ENCODE measurements around the gene PIGU. TPM values are rescaled to one million over a fixed set of nuclear protein-coding genes. Genes with fewer than 3 reads are reported as not detected.
"Not testable (repeated sequence)": the region's sequence is repeated elsewhere in the genome, so short reads cannot be mapped to it uniquely, and the experiment has no call there.

PIGU gene
- polyA plus RNA-seq, 1 of the 3 experiments (the other 2 are of a cell fraction), result 40.3 TPM

DNA sequence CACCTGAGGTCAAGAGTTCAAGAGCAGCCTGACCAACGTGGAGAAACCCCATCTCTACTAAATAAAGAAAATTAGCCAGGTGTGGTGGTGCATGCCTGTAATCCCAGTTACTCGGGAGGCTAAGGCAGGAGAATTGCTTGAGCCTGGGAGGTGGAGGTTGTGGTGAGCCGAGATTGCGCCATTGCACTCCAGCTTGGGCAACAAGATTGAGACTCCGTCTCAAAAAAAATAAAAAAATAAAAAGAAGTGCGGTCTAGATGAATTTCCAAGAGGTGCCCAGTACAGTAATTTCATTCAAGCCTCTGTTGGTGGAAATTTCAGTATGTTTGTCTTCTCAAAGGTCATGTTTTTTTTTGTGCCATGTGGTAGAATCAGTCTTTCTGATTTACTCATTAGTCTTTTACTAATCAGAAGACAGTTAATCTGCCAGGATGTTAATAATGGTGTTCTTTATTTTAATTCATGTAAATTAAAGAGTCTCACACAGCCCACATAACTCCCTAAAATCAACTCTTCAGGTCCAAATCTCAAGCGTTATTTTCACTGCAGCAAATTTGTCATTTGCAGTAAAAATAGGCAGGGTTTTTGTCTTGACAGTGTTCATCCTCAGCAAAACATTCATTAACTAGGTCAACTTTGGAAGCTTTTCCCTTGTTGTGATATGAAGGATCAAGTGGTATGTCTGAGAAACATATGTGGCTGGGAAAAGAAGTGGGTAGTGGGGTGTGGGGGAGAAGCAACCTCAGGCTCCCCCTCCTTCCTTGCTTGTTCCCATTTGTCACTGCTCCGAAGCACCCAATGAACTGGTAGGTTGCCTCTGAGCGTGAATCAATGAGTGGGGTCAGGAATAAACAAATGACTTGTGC is 40.6 kb upstream of the PIGU start:
- no peaks in the 10 kb centered on the region for H3K9me3 ChIP-seq
- ChIA-PET POLR2A (no interaction called here), CTCF (interaction anchor here (2.4 kb wide), 1 partner anchor 52 kb away, joined by 9 read pairs; no protein-coding TSS in a partner anchor)
- no peak overlapping the region for H2AFZ ChIP-seq (ENCODE audit: low read depth)
- no peak overlapping the region for H3K4me2 ChIP-seq
- 98% methylated on average over 9 of the region's 9 CpGs for WGBS (ENCODE audit: low lambda C conversion rate)
- TF ChIP-seq SMC3 (IDR thresholded peaks at IDR 0.05; ENCODE audit: low read depth, low read length) (no peak), GATA2 (CRISPR knock-in tag; IDR thresholded peaks at IDR 0.05) (no peak), JUND (IDR thresholded peaks at IDR 0.05) (no peak), TCF12 (IDR thresholded peaks at IDR 0.05) (no peak)
- H4K20me1 ChIP-seq (ENCODE audit: insufficient read depth), result peaks cover 18% of the 10 kb centered on the region
- no peak for DNase-seq
- no peak overlapping the region for H3K4me3 ChIP-seq (ENCODE audit: low read depth in 2 of 2, low read length in 1 of 2)
- H3K36me3 ChIP-seq (replicated peaks in 1 of 2; ENCODE audit: control insufficient read depth in 1 of 2, insufficient read depth in 2 of 2, low read length in 1 of 2), result peaks cover 18 to 33% of the 10 kb centered on the region in 2 experiments
- no peaks in the 10 kb centered on the region for H3K9me2 ChIP-seq
- peaks cover 24% of the 10 kb centered on the region for H3F3A ChIP-seq (replicated peaks; ENCODE audit: insufficient read depth)
- no peaks in the 10 kb centered on the region for H3K27me3 ChIP-seq (ENCODE audit: insufficient read depth)
- no peak overlapping the region for H3K9ac ChIP-seq
- no peak overlapping the region for H3K27ac ChIP-seq (ENCODE audit: low read depth in 2 of 2, low read length in 1 of 2)
- peaks cover 10 to 15% of the 10 kb centered on the region in 2 experiments; a peak in 3 of 4 replicates for H3K4me1 ChIP-seq (ENCODE audit: control insufficient read depth in 1 of 2, insufficient read depth in 2 of 2, low read depth in 1 of 2, low read length in 1 of 2)
- no peaks in the 10 kb centered on the region for H3K79me2 ChIP-seq (ENCODE audit: insufficient read depth)

DNA sequence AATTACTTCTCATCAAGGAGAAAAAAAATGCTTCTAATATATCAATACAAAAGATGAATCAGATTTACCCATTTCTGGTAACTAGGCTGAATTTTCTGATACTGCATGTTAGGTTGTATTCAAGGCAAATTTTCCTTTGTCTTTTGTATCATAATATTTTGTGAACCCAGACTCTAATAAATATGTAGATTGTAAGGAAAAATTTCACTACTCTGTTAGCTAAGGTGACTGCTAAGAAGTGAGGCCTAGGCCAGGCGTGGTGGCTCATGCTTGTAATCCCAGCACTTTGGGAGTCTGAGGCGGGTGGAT is 40.0 kb upstream of the PIGU start:
- Histone ChIP-seq H3K79me2 (ENCODE audit: insufficient read depth) (no peaks in the 10 kb centered on the region), H2AFZ (ENCODE audit: low read depth) (no peak overlapping the region), H3K27ac (ENCODE audit: low read depth in 2 of 2, low read length in 1 of 2) (no peak overlapping the region), H4K20me1 (ENCODE audit: insufficient read depth) (peaks cover 20% of the 10 kb centered on the region), H3K9me3 (no peaks in the 10 kb centered on the region), H3K4me3 (ENCODE audit: low read depth in 2 of 2, low read length in 1 of 2) (no peak overlapping the region), H3K9ac (no peak overlapping the region), H3K4me1 (ENCODE audit: control insufficient read depth in 1 of 2, insufficient read depth in 2 of 2, low read depth in 1 of 2, low read length in 1 of 2) (peaks cover 10 to 16% of the 10 kb centered on the region in 2 experiments; a peak in 3 of 4 replicates), H3K9me2 (no peaks in the 10 kb centered on the region), H3K27me3 (ENCODE audit: insufficient read depth) (no peaks in the 10 kb centered on the region), H3K4me2 (no peak overlapping the region), H3K36me3 (replicated peaks in 1 of 2; ENCODE audit: control insufficient read depth in 1 of 2, insufficient read depth in 2 of 2, low read length in 1 of 2) (peaks cover 24 to 33% of the 10 kb centered on the region in 2 experiments), H3F3A (replicated peaks; ENCODE audit: insufficient read depth) (peaks cover 24% of the 10 kb centered on the region)
- ChIA-PET POLR2A (no interaction called here), CTCF (interaction anchor here (2.4 kb wide), 1 partner anchor 53 kb away, joined by 9 read pairs; no protein-coding TSS in a partner anchor)
- TF ChIP-seq FOSL2 (IDR thresholded peaks at IDR 0.05; ENCODE audit: borderline replicate concordance, low read depth), result no peak
- DNase-seq, result no peak
- 93% methylated on average over 2 of the region's 2 CpGs for WGBS (ENCODE audit: low lambda C conversion rate)

DNA sequence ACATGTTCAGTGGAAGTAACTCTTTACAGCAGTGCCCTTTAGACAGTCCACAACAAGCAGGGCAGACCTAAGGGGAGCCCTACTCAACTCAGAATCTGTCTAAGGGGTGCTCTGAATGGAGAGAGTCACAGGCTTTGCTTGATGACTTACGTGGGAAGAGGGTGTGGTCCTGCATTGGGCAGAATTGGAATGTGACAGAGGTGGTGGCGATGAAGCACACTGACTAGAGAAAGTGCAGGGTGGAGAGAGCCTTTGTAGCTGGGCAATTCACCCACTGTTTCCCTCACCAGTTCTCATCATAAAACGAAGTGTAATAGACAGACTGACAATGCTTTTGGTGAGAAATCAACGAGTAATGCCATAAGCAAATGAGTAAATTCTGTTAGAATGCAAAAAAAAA is 38.5 kb upstream of the PIGU start:
- no peaks in the 10 kb centered on the region for H3K9me3 ChIP-seq
- TF ChIP-seq FOSL2 (IDR thresholded peaks at IDR 0.05; ENCODE audit: borderline replicate concordance, low read depth) (no peak), CHD2 (IDR thresholded peaks at IDR 0.05; ENCODE audit: low read length, partially characterized antibody) (no peak), FOXM1 (IDR thresholded peaks at IDR 0.05; ENCODE audit: low read depth) (no peak), MXI1 (IDR thresholded peaks at IDR 0.05; ENCODE audit: low read depth, low read length) (no peak)
- TF ChIP-seq, protein P1, sequence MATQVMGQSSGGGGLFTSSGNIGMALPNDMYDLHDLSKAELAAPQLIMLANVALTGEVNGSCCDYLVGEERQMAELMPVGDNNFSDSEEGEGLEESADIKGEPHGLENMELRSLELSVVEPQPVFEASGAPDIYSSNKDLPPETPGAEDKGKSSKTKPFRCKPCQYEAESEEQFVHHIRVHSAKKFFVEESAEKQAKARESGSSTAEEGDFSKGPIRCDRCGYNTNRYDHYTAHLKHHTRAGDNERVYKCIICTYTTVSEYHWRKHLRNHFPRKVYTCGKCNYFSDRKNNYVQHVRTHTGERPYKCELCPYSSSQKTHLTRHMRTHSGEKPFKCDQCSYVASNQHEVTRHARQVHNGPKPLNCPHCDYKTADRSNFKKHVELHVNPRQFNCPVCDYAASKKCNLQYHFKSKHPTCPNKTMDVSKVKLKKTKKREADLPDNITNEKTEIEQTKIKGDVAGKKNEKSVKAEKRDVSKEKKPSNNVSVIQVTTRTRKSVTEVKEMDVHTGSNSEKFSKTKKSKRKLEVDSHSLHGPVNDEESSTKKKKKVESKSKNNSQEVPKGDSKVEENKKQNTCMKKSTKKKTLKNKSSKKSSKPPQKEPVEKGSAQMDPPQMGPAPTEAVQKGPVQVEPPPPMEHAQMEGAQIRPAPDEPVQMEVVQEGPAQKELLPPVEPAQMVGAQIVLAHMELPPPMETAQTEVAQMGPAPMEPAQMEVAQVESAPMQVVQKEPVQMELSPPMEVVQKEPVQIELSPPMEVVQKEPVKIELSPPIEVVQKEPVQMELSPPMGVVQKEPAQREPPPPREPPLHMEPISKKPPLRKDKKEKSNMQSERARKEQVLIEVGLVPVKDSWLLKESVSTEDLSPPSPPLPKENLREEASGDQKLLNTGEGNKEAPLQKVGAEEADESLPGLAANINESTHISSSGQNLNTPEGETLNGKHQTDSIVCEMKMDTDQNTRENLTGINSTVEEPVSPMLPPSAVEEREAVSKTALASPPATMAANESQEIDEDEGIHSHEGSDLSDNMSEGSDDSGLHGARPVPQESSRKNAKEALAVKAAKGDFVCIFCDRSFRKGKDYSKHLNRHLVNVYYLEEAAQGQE (IDR thresholded peaks at IDR 0.05; ENCODE audit: low read depth, low read length), result no peak
- TF ChIP-seq, protein P2, sequence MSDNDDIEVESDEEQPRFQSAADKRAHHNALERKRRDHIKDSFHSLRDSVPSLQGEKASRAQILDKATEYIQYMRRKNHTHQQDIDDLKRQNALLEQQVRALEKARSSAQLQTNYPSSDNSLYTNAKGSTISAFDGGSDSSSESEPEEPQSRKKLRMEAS (IDR thresholded peaks at IDR 0.05; ENCODE audit: low read depth), result no peak
- no peak overlapping the region for H3K4me2 ChIP-seq
- no peak overlapping the region for H3K4me3 ChIP-seq (ENCODE audit: low read depth in 2 of 2, low read length in 1 of 2)
- CTCF ChIA-PET, result interaction anchor here (1.2 to 2.4 kb wide), 2 partner anchors 54 to 403 kb away, joined by 3 to 9 read pairs; no protein-coding TSS in a partner anchor
- no peak overlapping the region for H3K9ac ChIP-seq
- peaks cover 35% of the 10 kb centered on the region for H4K20me1 ChIP-seq (ENCODE audit: insufficient read depth)
- no peak for DNase-seq
- POLR2A ChIA-PET, result no interaction called here
- peaks cover 20 to 23% of the 10 kb centered on the region in 2 experiments for H3K36me3 ChIP-seq (replicated peaks in 1 of 2; ENCODE audit: control insufficient read depth in 1 of 2, insufficient read depth in 2 of 2, low read length in 1 of 2)
- 94% methylated on average over 4 of the region's 4 CpGs for WGBS (ENCODE audit: low lambda C conversion rate)
- H3K79me2 ChIP-seq (ENCODE audit: insufficient read depth), result no peaks in the 10 kb centered on the region
- H3F3A ChIP-seq (replicated peaks; ENCODE audit: insufficient read depth), result peaks cover 24% of the 10 kb centered on the region
- H2AFZ ChIP-seq (ENCODE audit: low read depth), result no peak overlapping the region
- H3K9me2 ChIP-seq, result no peaks in the 10 kb centered on the region
- H3K27ac ChIP-seq (ENCODE audit: low read depth in 2 of 2, low read length in 1 of 2), result no peak overlapping the region
- H3K4me1 ChIP-seq (ENCODE audit: control insufficient read depth in 1 of 2, insufficient read depth in 2 of 2, low read depth in 1 of 2, low read length in 1 of 2), result peaks cover 13 to 16% of the 10 kb centered on the region in 2 experiments; a peak in 3 of 4 replicates
- H3K27me3 ChIP-seq (ENCODE audit: insufficient read depth), result no peaks in the 10 kb centered on the region

DNA sequence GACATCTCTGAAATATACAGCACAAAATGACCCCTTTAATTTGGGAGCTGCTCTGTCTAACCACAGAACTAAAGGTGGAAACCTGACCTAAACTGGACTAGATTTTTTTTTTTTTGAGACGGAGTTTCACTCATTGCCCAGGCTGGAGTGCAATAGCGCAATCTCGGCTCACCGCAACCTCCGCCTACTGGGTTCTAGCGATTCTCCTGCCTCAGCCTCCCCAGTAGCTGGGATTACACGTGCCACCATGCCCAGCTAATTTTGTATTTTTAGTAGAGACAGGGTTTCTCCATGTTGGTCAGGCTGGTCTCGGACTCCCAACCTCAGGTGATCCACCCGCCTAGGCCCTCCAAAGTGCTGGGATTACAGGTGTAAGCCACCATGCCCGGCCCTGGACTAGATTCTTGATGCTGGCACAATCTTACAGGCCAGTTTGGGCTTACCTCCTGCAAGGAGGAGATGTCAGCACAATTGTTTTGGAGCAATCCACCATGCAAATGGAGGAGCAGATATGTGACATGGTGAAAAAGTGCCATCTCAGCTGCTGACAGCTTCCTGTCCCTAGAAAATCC is 37.1 kb upstream of the PIGU start:
- not testable (repeated sequence) for H3K79me2 ChIP-seq (ENCODE audit: insufficient read depth); H3K9me2 ChIP-seq; H3K27me3 ChIP-seq (ENCODE audit: insufficient read depth); H3K9ac ChIP-seq; H3K4me3 ChIP-seq (ENCODE audit: low read depth in 2 of 2, low read length in 1 of 2); DNase-seq; H2AFZ ChIP-seq (ENCODE audit: low read depth); H3K9me3 ChIP-seq
- H3K36me3 ChIP-seq (replicated peaks in 1 of 2; ENCODE audit: control insufficient read depth in 1 of 2, insufficient read depth in 2 of 2, low read length in 1 of 2), result peaks cover 20 to 23% of the 10 kb centered on the region in 2 experiments
- peaks cover 24% of the 10 kb centered on the region for H3F3A ChIP-seq (replicated peaks; ENCODE audit: insufficient read depth)
- WGBS (ENCODE audit: low lambda C conversion rate), result 96% methylated on average over 10 of the region's 10 CpGs
- H3K4me2 ChIP-seq, result peak overlapping the region; percentile 43
- ChIA-PET POLR2A (interaction anchor here (0.7 to 1.3 kb wide), 2 partner anchors 10 to 29 kb away, joined by 4 to 5 read pairs; partner anchors contain the start of gene TP53INP2), CTCF (interaction anchor here (0.6 to 2.3 kb wide), 7 partner anchors 19 to 402 kb away, joined by 3 to 12 read pairs (median 4); no protein-coding TSS in a partner anchor)
- peaks cover 16 to 17% of the 10 kb centered on the region in 2 experiments; a peak in 3 of 4 replicates for H3K4me1 ChIP-seq (ENCODE audit: control insufficient read depth in 1 of 2, insufficient read depth in 2 of 2, low read depth in 1 of 2, low read length in 1 of 2)
- peak overlapping the region; percentile 69 to 82 for H3K27ac ChIP-seq (ENCODE audit: low read depth in 2 of 2, low read length in 1 of 2)
- peaks cover 35% of the 10 kb centered on the region for H4K20me1 ChIP-seq (ENCODE audit: insufficient read depth)
